ENCODE measurements around the gene FUBP3.
"Not testable (repeated sequence)": the region's sequence is repeated elsewhere in the genome, so short reads cannot be mapped to it uniquely, and the experiment has no call there.

The FUBP3 gene

GRCh38 chr9:130682421-130683121, 103.2 kb downstream of the FUBP3 start:
- DNase-seq (ENCODE audit: low spot score) = peak; percentile 52

GRCh38 chr9:130685104-130685503, 105.7 kb downstream of the FUBP3 start:
- no peak for DNase-seq (ENCODE audit: low spot score)

- not testable (repeated sequence) for DNase-seq (ENCODE audit: low spot score)
Observed at GRCh38 chr9:130685945-130686344, 106.6 kb downstream of the FUBP3 start.

- no peak for DNase-seq (ENCODE audit: low spot score)
Observed at GRCh38 chr9:130687615-130688014, 108.2 kb downstream of the FUBP3 start.
